HG02588 (cell line): ENCODE measurements around the gene TNIK.
"Not testable (repeated sequence)": the region's sequence is repeated elsewhere in the genome, so short reads cannot be mapped to it uniquely, and the experiment has no call there.

Experiments
- ATAC-seq: cut with Tn5 transposase; IDR thresholded peaks from one replicate; pipeline ENCODE4 v1.9.1; 2021; ENCODE audit warnings: mild to moderate bottlenecking, moderate library complexity; ENCODE audit not compliant: unreplicated experiment

TNIK gene

DNA sequence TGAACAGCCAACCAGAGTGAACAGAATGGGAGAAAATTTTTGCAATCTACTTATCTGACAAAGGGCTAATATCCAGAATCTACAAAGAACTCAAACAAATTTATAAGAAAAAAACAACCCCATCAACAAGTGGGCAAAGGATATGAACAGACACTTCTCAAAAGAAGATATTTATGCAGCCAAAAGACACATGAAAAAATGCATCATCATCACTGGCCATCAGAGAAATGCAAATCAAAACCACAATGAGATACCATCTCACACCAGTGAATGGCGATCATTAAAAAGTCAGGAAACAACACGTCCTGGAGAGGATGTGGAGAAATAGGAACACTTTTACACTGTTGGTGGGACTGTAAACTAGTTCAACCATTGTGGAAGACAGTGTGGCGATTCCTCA is 341.2 kb downstream of the TNIK start:
- not testable (repeated sequence) for ATAC-seq

DNA sequence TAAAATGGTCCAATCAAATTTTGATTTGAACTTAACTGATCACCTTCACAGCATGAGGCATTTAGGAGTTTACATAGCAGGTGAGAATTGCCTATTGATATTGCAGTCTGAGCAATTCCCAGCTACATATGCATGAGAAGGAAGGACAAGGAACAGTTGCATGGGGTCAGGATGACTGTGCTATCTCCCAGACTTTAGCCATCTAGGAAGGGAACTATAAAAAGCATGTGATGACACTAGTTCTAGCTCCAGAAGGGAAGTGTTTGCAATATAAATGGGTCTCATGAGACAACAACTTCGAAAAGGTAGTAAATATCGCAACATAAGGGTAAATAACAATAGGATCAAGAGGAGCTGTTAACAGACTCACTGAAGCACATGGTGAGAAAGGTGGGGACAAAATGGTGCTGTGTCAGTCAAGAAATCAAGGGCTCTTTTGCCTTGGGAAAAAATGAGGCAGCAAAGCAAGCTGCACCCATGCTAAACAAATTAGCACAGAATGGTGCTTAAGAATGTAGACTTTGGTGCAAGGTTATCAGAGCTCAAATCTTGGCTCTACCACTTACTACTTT is 343.3 kb downstream of the TNIK start:
- no peak for ATAC-seq

DNA sequence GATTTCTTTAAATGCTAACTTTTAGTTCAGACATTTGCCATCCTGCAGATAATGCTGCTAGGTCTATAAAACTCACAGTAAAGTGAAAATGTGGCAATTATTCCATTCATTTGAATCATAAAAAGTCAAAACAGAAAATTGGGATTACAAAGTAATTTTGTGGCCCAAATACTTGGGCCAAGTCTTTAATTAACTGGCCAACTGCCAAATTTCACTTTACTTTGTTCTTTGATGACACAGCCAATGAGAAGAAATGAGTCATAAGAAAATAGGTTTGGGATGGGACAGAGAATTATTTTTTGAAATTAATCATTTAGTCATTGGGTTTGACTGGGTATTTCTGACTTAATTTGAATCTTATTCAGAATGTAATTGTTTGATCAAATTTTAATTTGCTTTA is 343.8 kb downstream of the TNIK start:
- no peak for ATAC-seq

GRCh38 chr3:171115667-171116066 is 344.5 kb downstream of the TNIK start:
- no peak for ATAC-seq

DNA sequence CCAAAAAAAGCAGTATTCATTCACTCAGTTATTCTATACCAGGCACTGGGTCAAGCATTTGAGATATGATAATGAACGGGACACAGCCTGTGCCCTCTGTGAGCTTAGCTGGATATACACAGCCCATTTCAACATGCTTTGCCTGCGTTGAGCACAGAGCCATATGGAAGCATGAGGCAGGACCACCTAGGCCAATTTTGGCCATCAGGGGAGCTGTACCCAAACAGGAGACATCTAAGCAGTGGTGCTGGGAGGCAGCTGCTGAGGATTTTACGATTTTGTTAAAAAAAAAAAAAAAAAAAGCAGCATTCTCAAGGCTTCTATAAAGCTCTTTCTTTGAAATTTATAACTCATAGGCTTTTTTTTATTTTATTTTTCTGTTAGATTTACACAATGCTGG is 346.5 kb downstream of the TNIK start:
- no peak for ATAC-seq

- no peak for ATAC-seq
Observed at GRCh38 chr3:171110715-171111114, 349.5 kb downstream of the TNIK start.

GRCh38 chr3:171108066-171108465 is 352.1 kb downstream of the TNIK start:
- ATAC-seq: no peak

- no peak for ATAC-seq
Observed at GRCh38 chr3:171103185-171103584, 357.0 kb downstream of the TNIK start.

DNA sequence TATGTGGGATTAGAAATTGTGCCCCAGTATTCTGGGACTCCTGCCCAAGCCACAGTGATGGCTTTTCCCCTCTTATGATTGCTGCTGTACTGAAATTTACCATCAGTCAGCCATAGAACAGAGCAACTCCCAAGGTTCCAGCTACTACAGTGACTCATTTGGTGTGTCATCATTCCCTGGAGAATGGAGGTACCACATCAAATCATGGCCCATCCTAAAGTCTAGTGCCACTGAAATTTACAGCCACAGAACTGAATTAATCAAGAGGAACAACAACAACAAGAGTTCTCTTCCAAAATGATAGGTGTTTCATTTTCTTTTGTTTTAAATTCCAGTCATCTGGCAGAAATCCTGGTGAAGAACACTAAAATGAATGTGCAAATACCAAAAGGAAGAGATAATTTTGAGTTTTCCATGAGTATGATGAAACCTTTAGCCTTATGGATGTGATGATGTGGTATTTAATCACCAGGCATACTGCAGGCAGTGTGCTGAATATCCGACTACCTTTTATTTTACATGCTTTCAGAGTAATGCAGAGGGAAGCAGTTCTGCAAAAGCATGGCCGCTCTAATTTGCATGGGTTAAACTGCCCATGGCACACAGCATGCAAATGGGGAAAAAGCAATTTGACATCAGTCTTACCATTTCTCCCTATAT is 358.1 kb downstream of the TNIK start:
- no peak for ATAC-seq

GRCh38 chr3:171099911-171100310 is 360.3 kb downstream of the TNIK start:
- no peak for ATAC-seq

- peak; percentile 68 for ATAC-seq
Observed at GRCh38 chr3:171095063-171095462, 365.1 kb downstream of the TNIK start.

- ATAC-seq: no peak
Observed at GRCh38 chr3:171094411-171094810, 365.8 kb downstream of the TNIK start.

DNA sequence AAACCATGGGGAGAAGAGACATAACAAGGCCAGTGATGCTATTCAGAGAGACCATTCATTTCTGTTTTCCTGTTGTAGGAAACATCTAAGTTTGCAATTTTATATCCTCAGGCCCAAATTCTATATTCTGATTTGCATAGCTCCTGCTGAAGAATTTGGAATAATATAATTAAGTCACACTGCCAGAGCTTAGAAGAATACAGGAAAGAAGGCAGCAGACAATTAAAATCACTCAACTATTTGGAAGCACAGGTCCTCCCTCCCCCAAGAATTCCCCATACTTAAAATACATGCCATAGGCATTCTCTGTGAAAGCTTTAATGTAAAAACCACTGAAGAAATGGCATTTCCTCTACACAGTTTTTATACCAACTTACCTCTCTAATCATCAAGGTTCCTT is 366.7 kb downstream of the TNIK start:
- no peak for ATAC-seq

DNA sequence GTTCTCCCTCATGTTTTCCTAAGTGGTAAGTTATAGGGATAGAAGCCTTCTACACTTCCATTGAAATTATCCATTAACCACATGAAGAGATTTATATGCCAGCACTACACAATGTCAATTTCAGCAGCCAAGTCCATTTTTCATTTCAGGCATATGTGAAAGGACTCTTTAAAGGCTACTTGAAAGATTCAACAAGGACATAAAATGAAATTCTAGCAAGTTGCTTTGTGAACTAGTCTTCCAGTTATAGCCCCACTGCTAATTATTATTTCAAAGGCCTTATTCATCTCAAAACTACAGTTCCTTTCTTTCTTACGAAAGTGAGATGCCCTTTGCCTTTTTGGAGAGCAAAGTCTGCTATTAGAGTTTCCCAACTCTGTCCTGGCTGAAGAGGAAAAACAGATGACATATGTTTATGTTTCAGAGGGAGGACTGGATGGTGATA is 367.7 kb downstream of the TNIK start:
- no peak for ATAC-seq

- no peak for ATAC-seq
Observed at GRCh38 chr3:171090321-171090720, 369.9 kb downstream of the TNIK start.

- no peak for ATAC-seq
Observed at GRCh38 chr3:171088964-171089754, 371.0 kb downstream of the TNIK start.

DNA sequence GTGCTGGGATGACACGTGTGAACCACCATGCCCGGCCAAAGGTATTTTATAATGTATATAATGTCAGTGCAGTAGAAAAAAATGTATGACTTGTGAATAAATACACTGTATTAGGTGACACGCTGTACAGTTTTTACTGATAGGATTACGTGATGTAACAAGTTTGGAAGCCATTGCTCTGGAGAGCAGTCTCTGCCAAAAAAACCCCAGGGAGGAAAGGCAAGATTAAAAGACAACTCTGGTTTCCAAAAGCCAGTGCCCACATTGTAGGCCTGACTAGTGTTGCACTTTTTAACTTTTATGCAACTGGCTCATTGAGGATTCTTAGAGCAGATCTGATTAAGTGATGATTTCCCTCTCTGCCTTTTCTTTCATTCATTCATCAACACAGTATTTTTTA is 371.7 kb downstream of the TNIK start:
- ATAC-seq: no peak

DNA sequence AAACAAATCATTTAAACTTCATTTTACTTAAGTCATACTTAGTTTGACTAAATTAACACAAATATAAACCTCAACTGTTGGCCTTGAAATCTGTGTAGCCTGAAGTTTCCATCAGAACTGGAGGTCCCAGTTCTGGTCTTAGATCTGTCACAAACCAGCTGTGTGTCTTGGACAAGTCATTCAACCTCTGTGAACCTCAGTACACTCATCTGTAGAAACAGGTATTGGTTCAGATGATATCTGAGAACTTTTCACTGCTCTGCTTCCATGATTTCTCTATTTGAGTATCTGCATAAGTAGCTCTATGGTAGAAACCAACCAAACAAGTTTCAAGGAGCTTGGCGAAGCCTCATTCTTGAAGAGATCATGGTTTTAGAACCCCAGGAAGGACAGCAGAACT is 373.3 kb downstream of the TNIK start:
- no peak for ATAC-seq

DNA sequence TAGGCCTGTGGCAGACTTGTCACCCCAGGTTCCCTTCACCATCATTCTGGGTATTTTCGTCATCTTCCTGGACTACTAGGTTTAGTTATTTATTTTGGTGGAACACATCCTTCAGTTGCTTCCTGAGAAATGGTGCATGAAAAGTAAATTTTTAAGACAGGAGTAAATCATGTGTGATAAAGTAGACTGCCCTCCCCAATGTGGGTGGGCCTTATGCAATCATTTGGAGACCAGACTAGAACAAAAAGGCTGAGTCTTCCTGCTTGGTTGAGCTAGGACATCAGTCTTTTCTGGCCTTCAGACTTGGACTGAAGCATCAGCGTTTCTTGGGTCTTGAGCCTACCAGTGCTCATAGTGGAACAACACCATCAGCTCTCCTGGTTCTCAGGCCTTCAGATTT is 382.9 kb downstream of the TNIK start:
- no peak for ATAC-seq

DNA sequence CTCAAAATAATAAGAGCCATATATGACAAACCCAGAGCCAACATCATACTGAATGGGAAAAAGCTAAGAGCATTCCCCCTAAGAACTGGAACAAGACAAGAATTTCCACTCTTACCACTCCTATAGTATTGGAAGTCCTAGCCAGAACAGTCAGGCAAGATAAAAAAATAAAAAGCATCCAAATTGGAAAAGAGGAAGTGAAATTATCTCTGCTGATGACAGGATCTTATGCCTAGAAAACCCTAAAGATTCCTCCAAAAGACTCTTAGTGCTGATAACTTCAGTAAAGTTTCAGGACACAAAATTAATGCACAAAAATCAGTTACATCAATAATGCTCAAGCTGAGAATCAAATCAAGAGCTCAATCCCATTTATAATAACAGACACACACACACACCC is 387.8 kb downstream of the TNIK start:
- no peak for ATAC-seq

- ATAC-seq: no peak
Observed at GRCh38 chr3:171068658-171069057, 391.5 kb downstream of the TNIK start.

- no peak for ATAC-seq
Observed at GRCh38 chr3:171066206-171066605, 394.0 kb downstream of the TNIK start.
